ENCODE results near the gene FGFR2. TPM values are rescaled to one million over a fixed set of nuclear protein-coding genes. Genes with fewer than 3 reads are reported as not detected.
A peak's percentile ranks its signal among the peaks of the same experiment; 100 is the strongest.

The FGFR2 gene
- total and polyA plus RNA-seq, 9 donors: 0.42 to 18.2 (median 1.9) TPM

DNA sequence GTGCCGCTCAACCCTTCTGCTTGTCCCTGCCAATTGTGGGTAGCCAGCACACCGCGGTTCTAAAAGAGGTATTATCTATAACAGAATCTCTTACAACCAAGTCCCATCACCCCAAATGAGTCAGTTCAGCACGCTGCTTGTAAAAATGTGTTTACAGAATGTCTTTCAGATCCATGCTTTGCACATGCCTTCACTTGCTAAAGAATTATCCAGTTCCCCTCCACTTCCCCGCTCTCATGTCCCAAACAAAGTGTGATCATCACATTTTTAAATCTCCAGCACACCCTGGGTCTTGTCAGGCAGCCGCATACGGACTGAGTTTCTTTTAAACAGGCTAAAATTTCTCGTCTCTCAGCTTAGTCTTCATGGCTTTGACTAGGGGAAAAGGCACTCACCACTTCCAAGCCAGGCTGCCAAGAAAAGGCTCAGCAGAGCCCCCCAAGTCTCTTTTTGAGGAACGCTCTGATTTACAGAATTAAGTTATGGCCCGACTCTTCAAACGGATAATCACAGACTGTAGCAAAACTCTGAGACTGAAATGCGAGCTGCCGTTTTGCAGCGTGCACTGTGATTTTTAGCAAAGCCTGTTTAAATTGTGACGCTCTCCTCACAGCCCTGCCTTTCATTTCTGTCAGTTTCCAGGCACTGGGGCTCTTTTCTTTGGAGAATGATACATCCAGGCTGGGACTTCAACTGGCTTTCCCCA lies 29.8 kb upstream of the FGFR2 start:
- 19% methylated on average over 11 of the region's 15 CpGs for WGBS (ENCODE audit: insufficient coverage)
- Histone ChIP-seq H3K4me1 (ENCODE audit: control insufficient read depth, insufficient read depth, low read length) (peaks cover 3% of the 10 kb centered on the region), H3K27ac (ENCODE audit: low read length) (no peak overlapping the region), H3K27me3 (ENCODE audit: control insufficient read depth, insufficient read depth, low read length) (peaks cover 20% of the 10 kb centered on the region), H3K4me3 (ENCODE audit: low read length) (no peak overlapping the region), H3K36me3 (ENCODE audit: control insufficient read depth, insufficient read depth, low read length) (no peaks in the 10 kb centered on the region), H3K9me3 (replicated peaks; ENCODE audit: control insufficient read depth, low read depth, low read length) (no peaks in the 10 kb centered on the region)
- peak; percentile 39 for DNase-seq

DNA sequence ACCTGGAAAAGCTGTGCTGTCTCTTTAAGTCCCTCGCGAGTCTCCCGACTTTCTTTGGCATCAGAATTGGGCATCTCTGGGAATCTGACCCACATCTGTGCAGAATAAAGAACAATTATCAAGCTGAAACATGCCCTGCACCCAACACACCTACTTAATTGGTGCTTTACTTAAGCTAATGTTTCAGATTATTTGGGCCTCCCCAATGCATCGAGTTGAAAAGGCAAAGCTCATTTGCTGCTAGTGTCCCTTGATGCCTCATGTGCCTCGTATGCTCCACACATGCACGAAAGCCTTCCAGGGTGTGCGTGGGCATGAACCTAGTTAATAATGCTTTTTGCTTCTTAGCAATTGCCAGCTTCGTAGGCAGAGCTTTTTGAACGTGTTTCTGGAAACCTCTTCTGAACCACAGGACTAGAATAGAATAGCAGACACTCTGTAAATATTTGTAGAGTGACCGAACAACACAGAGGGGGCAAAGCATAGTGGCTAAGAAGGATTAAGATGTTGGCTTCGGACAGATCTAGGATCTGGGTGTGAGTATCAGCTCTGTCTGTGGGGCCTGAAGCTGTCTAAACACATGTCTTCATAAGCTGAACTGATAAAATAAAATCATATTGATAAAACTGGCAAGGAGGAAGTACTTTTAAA lies 26.7 kb upstream of the FGFR2 start:
- H3K27me3 ChIP-seq (ENCODE audit: control insufficient read depth, insufficient read depth, low read length): peaks cover 23% of the 10 kb centered on the region
- no peaks in the 10 kb centered on the region for H3K4me1 ChIP-seq (ENCODE audit: control insufficient read depth, insufficient read depth, low read length)
- WGBS (ENCODE audit: insufficient coverage): 59% methylated on average over 4 of the region's 11 CpGs

DNA sequence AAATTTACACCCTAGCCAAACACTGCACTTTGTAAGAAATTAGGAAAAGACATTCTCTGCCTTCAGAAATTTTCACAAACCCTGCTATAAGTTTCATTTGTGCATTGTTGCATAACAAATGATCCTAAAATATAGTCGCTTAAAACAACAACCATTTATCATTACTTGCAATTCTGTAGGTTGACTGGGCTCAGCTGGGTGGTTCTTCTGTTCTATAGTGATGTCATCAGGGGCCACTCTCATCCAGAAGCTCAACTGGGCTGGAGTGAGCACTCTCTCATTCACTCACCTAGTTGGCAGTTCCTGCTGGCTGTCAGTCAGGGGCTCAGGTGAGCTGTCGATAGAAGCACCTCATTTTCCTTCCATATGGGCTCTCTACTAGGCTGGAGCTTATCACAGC lies 20.7 kb upstream of the FGFR2 start:
- H3K27me3 ChIP-seq (ENCODE audit: control insufficient read depth, insufficient read depth, low read length): peaks cover 16% of the 10 kb centered on the region
- H3K4me1 ChIP-seq (ENCODE audit: control insufficient read depth, insufficient read depth, low read length): peaks cover 23% of the 10 kb centered on the region
- DNase-seq: no peak
- no peaks in the 10 kb centered on the region for H3K36me3 ChIP-seq (ENCODE audit: control insufficient read depth, insufficient read depth, low read length)
- no CpG with 5 or more reads among the region's 2 CpGs for WGBS (ENCODE audit: insufficient coverage)
- H3K4me3 ChIP-seq (ENCODE audit: low read length): no peak overlapping the region
- H3K27ac ChIP-seq (ENCODE audit: low read length): no peak overlapping the region
- peaks cover 8% of the 10 kb centered on the region for H3K9me3 ChIP-seq (replicated peaks; ENCODE audit: control insufficient read depth, low read depth, low read length)

More for the DNA sequence above, 26.7 kb upstream of the FGFR2 start:
- Histone ChIP-seq H3K36me3 (ENCODE audit: control insufficient read depth, insufficient read depth, low read length) (no peaks in the 10 kb centered on the region), H3K9me3 (replicated peaks; ENCODE audit: control insufficient read depth, low read depth, low read length) (no peaks in the 10 kb centered on the region), H3K4me3 (ENCODE audit: low read length) (no peak overlapping the region), H3K27ac (ENCODE audit: low read length) (no peak overlapping the region)
- no peak for DNase-seq

DNA sequence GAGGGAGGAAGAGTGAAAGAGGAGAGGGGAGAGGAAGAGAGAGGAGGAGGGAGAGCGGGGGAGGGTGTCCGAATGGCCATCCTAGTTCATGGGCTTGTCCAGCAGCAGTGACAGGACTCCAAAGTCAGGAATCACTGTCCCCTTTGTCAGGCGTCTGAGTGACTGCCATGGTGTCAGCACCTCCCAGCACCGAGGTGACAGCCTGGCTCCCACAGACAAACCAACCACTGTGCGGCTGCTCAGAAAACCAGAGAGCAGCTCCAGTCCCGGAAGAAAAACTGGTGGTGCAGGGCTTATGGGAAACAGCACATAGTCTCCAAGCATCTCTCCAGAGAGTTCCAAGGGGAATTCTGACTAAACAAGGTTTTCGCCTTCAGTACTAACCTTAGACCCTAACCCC lies 18.9 kb upstream of the FGFR2 start:
- Histone ChIP-seq H3K4me1 (ENCODE audit: control insufficient read depth, insufficient read depth, low read length) (peaks cover 23% of the 10 kb centered on the region), H3K4me3 (ENCODE audit: low read length) (no peak overlapping the region), H3K9me3 (replicated peaks; ENCODE audit: control insufficient read depth, low read depth, low read length) (peaks cover 8% of the 10 kb centered on the region), H3K36me3 (ENCODE audit: control insufficient read depth, insufficient read depth, low read length) (no peaks in the 10 kb centered on the region), H3K27ac (ENCODE audit: low read length) (no peak overlapping the region), H3K27me3 (ENCODE audit: control insufficient read depth, insufficient read depth, low read length) (peaks cover 9% of the 10 kb centered on the region)
- peak; percentile 22 for DNase-seq
- 45% methylated on average over 6 of the region's 7 CpGs for WGBS (ENCODE audit: insufficient coverage)

DNA sequence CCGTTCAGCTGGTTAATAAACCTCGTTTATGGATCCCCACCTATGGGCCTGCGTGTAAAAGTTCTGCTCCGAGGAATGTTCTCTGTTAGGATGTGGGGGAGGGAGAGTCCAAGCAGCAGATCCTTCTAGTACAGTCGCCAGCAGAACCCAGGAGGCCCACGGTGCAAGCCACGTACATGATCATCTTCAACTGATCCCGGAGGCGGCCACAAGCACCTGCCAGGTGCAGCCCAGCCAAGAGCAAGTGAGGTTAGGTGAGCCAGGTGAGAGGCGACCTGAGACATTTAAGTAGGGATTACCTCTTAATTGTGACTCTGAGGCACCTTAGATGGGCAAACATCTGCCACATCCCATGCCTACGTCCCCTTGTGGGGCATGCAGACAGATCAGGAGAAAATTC lies 18.0 kb upstream of the FGFR2 start:
- peaks cover 8% of the 10 kb centered on the region for H3K9me3 ChIP-seq (replicated peaks; ENCODE audit: control insufficient read depth, low read depth, low read length)
- H3K27ac ChIP-seq (ENCODE audit: low read length): peak overlapping the region; percentile 87
- DNase-seq: no peak
- no peak overlapping the region for H3K4me3 ChIP-seq (ENCODE audit: low read length)
- peaks cover 9% of the 10 kb centered on the region for H3K27me3 ChIP-seq (ENCODE audit: control insufficient read depth, insufficient read depth, low read length)
- 54% methylated on average over 8 of the region's 11 CpGs for WGBS (ENCODE audit: insufficient coverage)
- peaks cover 23% of the 10 kb centered on the region for H3K4me1 ChIP-seq (ENCODE audit: control insufficient read depth, insufficient read depth, low read length)
- no peaks in the 10 kb centered on the region for H3K36me3 ChIP-seq (ENCODE audit: control insufficient read depth, insufficient read depth, low read length)

DNA sequence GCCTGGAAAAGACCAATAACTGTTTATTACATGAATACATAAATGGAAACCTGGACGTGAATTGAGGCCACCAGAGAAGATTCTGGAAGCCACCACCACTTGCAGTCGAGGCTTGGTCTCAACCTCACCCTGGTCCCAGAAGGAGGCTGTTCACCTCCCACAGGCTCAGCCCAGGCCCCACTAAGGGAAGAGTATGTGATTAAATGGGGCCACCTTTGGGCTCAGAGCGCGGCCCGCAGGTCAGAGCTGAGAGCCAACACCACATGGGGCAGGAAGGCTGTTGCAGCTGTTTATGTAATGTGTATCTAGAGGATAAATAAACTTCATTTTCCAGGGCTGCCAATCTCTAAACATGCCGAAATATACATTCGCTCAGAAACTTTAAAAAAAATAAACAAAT lies 17.6 kb upstream of the FGFR2 start:
- peaks cover 23% of the 10 kb centered on the region for H3K4me1 ChIP-seq (ENCODE audit: control insufficient read depth, insufficient read depth, low read length)
- peak overlapping the region; percentile 87 for H3K27ac ChIP-seq (ENCODE audit: low read length)
- H3K27me3 ChIP-seq (ENCODE audit: control insufficient read depth, insufficient read depth, low read length): peaks cover 9% of the 10 kb centered on the region
- no peaks in the 10 kb centered on the region for H3K36me3 ChIP-seq (ENCODE audit: control insufficient read depth, insufficient read depth, low read length)
- peaks cover 8% of the 10 kb centered on the region for H3K9me3 ChIP-seq (replicated peaks; ENCODE audit: control insufficient read depth, low read depth, low read length)
- DNase-seq: peak; percentile 85
- WGBS (ENCODE audit: insufficient coverage): no CpG with 5 or more reads among the region's 7 CpGs
- H3K4me3 ChIP-seq (ENCODE audit: low read length): no peak overlapping the region

DNA sequence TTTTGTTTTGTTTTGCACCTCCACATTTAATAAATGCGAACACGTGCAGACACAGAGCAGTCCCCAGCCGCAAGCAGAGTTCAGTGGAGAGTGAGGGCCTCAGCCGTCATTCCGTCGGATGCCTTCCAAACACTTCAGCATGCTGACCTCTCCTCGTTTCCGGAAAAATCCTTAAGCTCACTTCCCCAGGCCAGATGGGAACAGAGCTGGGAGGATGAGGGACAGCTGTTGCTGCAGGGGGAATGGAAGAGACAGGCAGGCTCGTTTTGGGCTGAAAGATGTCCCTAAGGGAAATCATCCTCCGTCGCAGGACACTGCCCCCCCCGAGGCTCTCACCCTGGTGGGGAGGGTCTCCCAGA lies 17.2 kb upstream of the FGFR2 start:
- Histone ChIP-seq H3K36me3 (ENCODE audit: control insufficient read depth, insufficient read depth, low read length) (no peaks in the 10 kb centered on the region), H3K9me3 (replicated peaks; ENCODE audit: control insufficient read depth, low read depth, low read length) (peaks cover 8% of the 10 kb centered on the region), H3K27ac (ENCODE audit: low read length) (peak overlapping the region; percentile 87), H3K4me3 (ENCODE audit: low read length) (no peak overlapping the region), H3K4me1 (ENCODE audit: control insufficient read depth, insufficient read depth, low read length) (peaks cover 23% of the 10 kb centered on the region), H3K27me3 (ENCODE audit: control insufficient read depth, insufficient read depth, low read length) (peaks cover 7% of the 10 kb centered on the region)
- DNase-seq: peak; percentile 98
- WGBS (ENCODE audit: insufficient coverage): 11% methylated on average over 4 of the region's 12 CpGs

DNA sequence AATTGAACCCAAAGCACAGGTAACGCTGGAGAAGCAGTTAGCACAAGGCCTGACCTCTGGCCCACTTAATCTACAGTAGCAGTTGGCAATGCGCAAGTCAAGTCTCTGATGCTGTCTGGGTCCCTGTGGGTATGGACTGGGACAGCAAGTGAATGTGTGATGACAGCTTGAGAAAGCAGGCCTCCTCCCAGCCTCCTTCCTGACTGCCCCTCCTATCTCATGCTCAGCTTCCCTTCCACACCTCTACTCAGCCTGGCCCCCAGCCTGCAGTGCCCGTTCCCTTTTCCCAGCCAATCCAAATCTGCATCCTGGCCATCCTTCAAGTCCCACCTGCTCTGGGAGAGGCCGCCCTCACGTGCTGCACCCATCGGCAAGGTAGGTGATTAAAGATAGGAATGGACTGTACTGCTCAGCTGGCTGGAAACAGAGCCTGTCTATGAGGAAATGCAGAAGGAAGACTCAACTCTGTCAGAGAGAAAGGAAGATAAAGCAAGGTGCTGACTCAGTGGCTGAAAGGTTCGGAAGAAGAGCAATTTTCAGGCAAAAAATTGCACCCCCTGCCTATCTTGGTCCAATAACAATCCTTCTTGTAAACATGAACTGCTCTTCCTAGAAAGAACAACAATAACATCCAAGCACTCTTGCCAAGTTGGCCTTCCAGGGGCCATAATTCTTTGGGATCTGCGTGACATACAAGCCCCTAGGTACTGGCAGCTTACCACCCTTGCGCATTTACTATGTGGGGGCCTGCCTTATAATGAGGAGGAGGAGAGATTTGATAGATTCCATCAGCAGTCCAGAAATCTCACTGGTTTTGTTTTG lies 16.6 kb upstream of the FGFR2 start:
- H3K36me3 ChIP-seq (ENCODE audit: control insufficient read depth, insufficient read depth, low read length): no peaks in the 10 kb centered on the region
- H3K4me3 ChIP-seq (ENCODE audit: low read length): no peak overlapping the region
- WGBS (ENCODE audit: insufficient coverage): 42% methylated on average over 3 of the region's 9 CpGs
- peaks cover 23% of the 10 kb centered on the region for H3K4me1 ChIP-seq (ENCODE audit: control insufficient read depth, insufficient read depth, low read length)
- peak overlapping the region; percentile 87 for H3K27ac ChIP-seq (ENCODE audit: low read length)
- H3K27me3 ChIP-seq (ENCODE audit: control insufficient read depth, insufficient read depth, low read length): peaks cover 10% of the 10 kb centered on the region
- peaks cover 8% of the 10 kb centered on the region for H3K9me3 ChIP-seq (replicated peaks; ENCODE audit: control insufficient read depth, low read depth, low read length)
- peak; percentile 87 for DNase-seq

DNA sequence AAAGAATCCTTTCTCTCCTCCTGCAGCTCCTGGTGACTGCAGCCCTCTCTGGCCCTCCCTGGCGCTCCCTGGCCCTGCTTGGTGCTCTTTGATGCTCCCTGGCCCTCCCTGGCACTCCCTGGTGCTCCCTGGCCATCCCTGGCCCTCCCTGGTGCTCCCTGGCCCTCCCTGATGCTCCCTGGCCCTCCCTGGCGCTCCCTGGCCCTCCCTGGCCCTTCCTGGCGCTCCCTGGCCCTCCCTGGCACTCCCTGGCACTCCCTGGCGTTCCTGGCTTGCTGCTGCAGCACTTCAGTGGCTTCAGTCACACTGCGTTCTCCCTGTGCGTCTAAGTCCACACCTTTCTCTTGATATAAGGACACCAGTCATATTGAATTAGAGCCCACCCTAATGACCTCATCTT lies 15.2 kb upstream of the FGFR2 start:
- 94% methylated on average over 6 of the region's 6 CpGs for WGBS (ENCODE audit: insufficient coverage)
- Histone ChIP-seq H3K36me3 (ENCODE audit: control insufficient read depth, insufficient read depth, low read length) (no peaks in the 10 kb centered on the region), H3K9me3 (replicated peaks; ENCODE audit: control insufficient read depth, low read depth, low read length) (peaks cover 1% of the 10 kb centered on the region), H3K27me3 (ENCODE audit: control insufficient read depth, insufficient read depth, low read length) (peaks cover 17% of the 10 kb centered on the region), H3K27ac (ENCODE audit: low read length) (no peak overlapping the region), H3K4me3 (ENCODE audit: low read length) (no peak overlapping the region), H3K4me1 (ENCODE audit: control insufficient read depth, insufficient read depth, low read length) (peaks cover 24% of the 10 kb centered on the region)
- no peak for DNase-seq

Data from muscle of leg (tissue), 11 donors.